Activated naive CD4-positive, alpha-beta T cell treated with anti-CD3 and anti-CD28 coated beads, Interleukin-2, amount 50 U/mL, for 72 hours (primary cell): ENCODE data around the gene ADAMTS7. TPM values are rescaled to one million over a fixed set of nuclear protein-coding genes. Genes with fewer than 3 reads are reported as not detected.
"Not testable (repeated sequence)": the region's sequence is repeated elsewhere in the genome, so short reads cannot be mapped to it uniquely, and the experiment has no call there.

Source experiments
- ATAC-seq, 2 donors: fragments of 150-1000 bp; cut with Tn5 transposase; 2 replicates each; pipeline ENCODE4 v1.10.0; 2021; ENCODE audit warnings: mild to moderate bottlenecking in 2 of 2, moderate library complexity in 2 of 2
- DNase-seq, 2 donors: peaks; one replicate each; pipeline ENCODE4 v3.0.0; 2021 to 2022; ENCODE audit warnings: low spot score in 2 of 2
- H3K27ac Mint-ChIP-seq, 2 donors: one replicate each; pipeline ENCODE4 v1.8.0; 2022; ENCODE audit warnings: mild to moderate bottlenecking in 2 of 2, mixed read lengths in 2 of 2
- H3K36me3 Mint-ChIP-seq, 2 donors: one replicate each; pipeline ENCODE4 v1.8.0; 2022; ENCODE audit warnings: mixed read lengths in 2 of 2
- H3K9me3 Mint-ChIP-seq, 2 donors: one replicate each; pipeline ENCODE4 v1.8.0; 2022; ENCODE audit warnings: mixed read lengths in 2 of 2
- total RNA-seq, 2 donors: library from RNA; stranded (reverse); gene quantifications; one replicate each; pipeline ENCODE4 v1.2.3, GENCODE V29; 2022

Gene ADAMTS7
- total RNA-seq, 2 donors from 2014 or later, result 1.4 to 4.3 TPM

GRCh38 chr15:78753359-78753659 lies 58.0 kb downstream of the ADAMTS7 start:
- not testable (repeated sequence) for ATAC-seq, H3K36me3 Mint-ChIP-seq, H3K9me3 Mint-ChIP-seq, DNase-seq
- H3K27ac Mint-ChIP-seq, result peak overlapping the region in 1 of 2 donors; percentile 18

- Mint-ChIP-seq H3K27ac (peak overlapping the region in 1 of 2 donors; percentile 18), H3K9me3 (no peaks in the 10 kb centered on the region), H3K36me3 (no peaks in the 10 kb centered on the region)
- ATAC-seq, result no peak
- DNase-seq, result no peak
Measured at GRCh38 chr15:78752492-78753358, 58.5 kb downstream of the ADAMTS7 start.

GRCh38 chr15:78751602-78751979 lies 59.7 kb downstream of the ADAMTS7 start:
- DNase-seq (no peak), ATAC-seq (no peak)
- H3K27ac Mint-ChIP-seq, result no peak overlapping the region
- H3K9me3 Mint-ChIP-seq, result no peaks in the 10 kb centered on the region
- no peaks in the 10 kb centered on the region for H3K36me3 Mint-ChIP-seq

GRCh38 chr15:78750974-78751601 lies 60.2 kb downstream of the ADAMTS7 start:
- not testable (repeated sequence) for H3K27ac Mint-ChIP-seq, H3K36me3 Mint-ChIP-seq, H3K9me3 Mint-ChIP-seq
- ATAC-seq (peak; percentile 99 to 100), DNase-seq (peak; percentile 83 to 98)

- peak; percentile 2 to 6 for ATAC-seq
Measured at GRCh38 chr15:78750566-78750965, 60.7 kb downstream of the ADAMTS7 start.

GRCh38 chr15:78749831-78750230 lies 61.4 kb downstream of the ADAMTS7 start:
- ATAC-seq, result no peak
- H3K27ac Mint-ChIP-seq, result no peak overlapping the region
- H3K36me3 Mint-ChIP-seq, result no peaks in the 10 kb centered on the region
- no peak for DNase-seq
- no peaks in the 10 kb centered on the region for H3K9me3 Mint-ChIP-seq

More at GRCh38 chr15:78750566-78750965, 60.7 kb downstream of the ADAMTS7 start:
- H3K9me3 Mint-ChIP-seq, result no peaks in the 10 kb centered on the region
- no peaks in the 10 kb centered on the region for H3K36me3 Mint-ChIP-seq
- no peak overlapping the region for H3K27ac Mint-ChIP-seq
- no peak for DNase-seq

- not testable (repeated sequence) for H3K36me3 Mint-ChIP-seq, H3K27ac Mint-ChIP-seq, H3K9me3 Mint-ChIP-seq, ATAC-seq, DNase-seq
Measured at GRCh38 chr15:78747877-78748276, 63.4 kb downstream of the ADAMTS7 start.

- ATAC-seq, result peak; percentile 30 to 63
- H3K9me3 Mint-ChIP-seq, DNase-seq, H3K27ac Mint-ChIP-seq, H3K36me3 Mint-ChIP-seq: not testable (repeated sequence)
Measured at GRCh38 chr15:78741674-78742073, 69.6 kb downstream of the ADAMTS7 start.

- no peaks in the 10 kb centered on the region for H3K9me3 Mint-ChIP-seq
- ATAC-seq, result no peak
- no peaks in the 10 kb centered on the region for H3K36me3 Mint-ChIP-seq
- no peak for DNase-seq
- H3K27ac Mint-ChIP-seq, result no peak overlapping the region
Measured at GRCh38 chr15:78740904-78741274, 70.4 kb downstream of the ADAMTS7 start.

- Mint-ChIP-seq H3K9me3 (no peaks in the 10 kb centered on the region), H3K27ac (no peak overlapping the region), H3K36me3 (no peaks in the 10 kb centered on the region)
- ATAC-seq (peak; percentile 69 to 77), DNase-seq (peak in 1 of 2 donors; percentile 66)
Measured at GRCh38 chr15:78739996-78740903, 71.0 kb downstream of the ADAMTS7 start.

GRCh38 chr15:78739206-78739605 lies 72.1 kb downstream of the ADAMTS7 start:
- H3K9me3 Mint-ChIP-seq, result no peaks in the 10 kb centered on the region
- H3K36me3 Mint-ChIP-seq, result no peaks in the 10 kb centered on the region
- DNase-seq, result no peak
- no peak overlapping the region for H3K27ac Mint-ChIP-seq
- no peak for ATAC-seq

- ATAC-seq, result peak; percentile 74 to 81
- not testable (repeated sequence) for H3K36me3 Mint-ChIP-seq, H3K27ac Mint-ChIP-seq, H3K9me3 Mint-ChIP-seq
- DNase-seq, result peak; percentile 60 to 73
Measured at GRCh38 chr15:78737931-78738558, 73.2 kb downstream of the ADAMTS7 start.

GRCh38 chr15:78737187-78737820 lies 74.0 kb downstream of the ADAMTS7 start:
- DNase-seq (no peak), ATAC-seq (no peak)
- Mint-ChIP-seq H3K36me3 (no peaks in the 10 kb centered on the region), H3K9me3 (no peaks in the 10 kb centered on the region), H3K27ac (no peak overlapping the region)

- not testable (repeated sequence) for H3K9me3 Mint-ChIP-seq, H3K36me3 Mint-ChIP-seq, ATAC-seq, DNase-seq, H3K27ac Mint-ChIP-seq
Measured at GRCh38 chr15:78736286-78736685, 75.0 kb downstream of the ADAMTS7 start.

GRCh38 chr15:78734451-78735064 lies 76.7 kb downstream of the ADAMTS7 start:
- no peak for DNase-seq
- no peaks in the 10 kb centered on the region for H3K36me3 Mint-ChIP-seq
- ATAC-seq, result no peak
- no peak overlapping the region for H3K27ac Mint-ChIP-seq
- no peaks in the 10 kb centered on the region for H3K9me3 Mint-ChIP-seq

GRCh38 chr15:78732634-78733033 lies 78.6 kb downstream of the ADAMTS7 start:
- no peak for DNase-seq
- Mint-ChIP-seq H3K36me3 (no peaks in the 10 kb centered on the region), H3K27ac (no peak overlapping the region), H3K9me3 (no peaks in the 10 kb centered on the region)
- no peak for ATAC-seq
